Measurements from ENCODE around the gene KCNJ15. TPM values are rescaled to one million over a fixed set of nuclear protein-coding genes. Genes with fewer than 3 reads are reported as not detected.

KCNJ15 gene
- total RNA-seq, 6 experiments from 2014 or later = 0.33 to 1.2 (median 0.50) TPM

- no peak for DNase-seq
- Mint-ChIP-seq H3K27me3 (ENCODE audit: insufficient read depth) (no peaks in the 10 kb centered on the region), H3K36me3 (ENCODE audit: low read depth) (no peaks in the 10 kb centered on the region; the same call in 1 of the 2 replicates), H3K4me1 (ENCODE audit: low read depth) (peaks cover 59% of the 10 kb centered on the region), H3K9me3 (no peaks in the 10 kb centered on the region), H3K4me3 (no peak overlapping the region; the same call in 1 of the 2 replicates), H3K27ac (peak overlapping the region; percentile 93; the same call in 1 of the 2 replicates)
- TF ChIP-seq CTCF (IDR thresholded peaks at IDR 0.05) = no peak
Observed at GRCh38 chr21:38240129-38240528, 16.7 kb upstream of the KCNJ15 start.

- Mint-ChIP-seq H3K36me3 (ENCODE audit: low read depth) (peaks cover 4% of the 10 kb centered on the region; the same call in 1 of the 2 replicates), H3K27ac (peak overlapping the region; percentile 93), H3K4me1 (ENCODE audit: low read depth) (peaks cover 70% of the 10 kb centered on the region), H3K27me3 (ENCODE audit: insufficient read depth) (no peaks in the 10 kb centered on the region), H3K9me3 (no peaks in the 10 kb centered on the region), H3K4me3 (peak overlapping the region; percentile 59; the same call in 1 of the 2 replicates)
- no peak for DNase-seq
- TF ChIP-seq CTCF (IDR thresholded peaks at IDR 0.05) = no peak
Observed at GRCh38 chr21:38241029-38241740, 15.6 kb upstream of the KCNJ15 start.

GRCh38 chr21:38242061-38242460, 14.7 kb upstream of the KCNJ15 start:
- peaks cover 7% of the 10 kb centered on the region for H3K36me3 Mint-ChIP-seq (ENCODE audit: low read depth)
- H3K4me1 Mint-ChIP-seq (ENCODE audit: low read depth) = peaks cover 67% of the 10 kb centered on the region
- no peak for TF ChIP-seq CTCF (IDR thresholded peaks at IDR 0.05)
- peak overlapping the region; percentile 93 for H3K27ac Mint-ChIP-seq
- no peaks in the 10 kb centered on the region for H3K27me3 Mint-ChIP-seq (ENCODE audit: insufficient read depth)
- DNase-seq = no peak
- no peaks in the 10 kb centered on the region for H3K9me3 Mint-ChIP-seq
- peak overlapping the region; percentile 59; the same call in 1 of the 2 replicates for H3K4me3 Mint-ChIP-seq

- H3K27me3 Mint-ChIP-seq (ENCODE audit: insufficient read depth) = no peaks in the 10 kb centered on the region
- no peak overlapping the region; the same call in 1 of the 2 replicates for H3K4me3 Mint-ChIP-seq
- peaks cover 9% of the 10 kb centered on the region for H3K36me3 Mint-ChIP-seq (ENCODE audit: low read depth)
- H3K9me3 Mint-ChIP-seq = no peaks in the 10 kb centered on the region
- no peak for DNase-seq
- H3K4me1 Mint-ChIP-seq (ENCODE audit: low read depth) = peaks cover 60% of the 10 kb centered on the region
- TF ChIP-seq CTCF (IDR thresholded peaks at IDR 0.05) = no peak
- H3K27ac Mint-ChIP-seq = peak overlapping the region; percentile 93
Observed at GRCh38 chr21:38243732-38244406, 12.9 kb upstream of the KCNJ15 start.

GRCh38 chr21:38244407-38244787, 12.4 kb upstream of the KCNJ15 start:
- Mint-ChIP-seq H3K9me3 (no peaks in the 10 kb centered on the region), H3K27ac (peak overlapping the region; percentile 93), H3K4me1 (ENCODE audit: low read depth) (peaks cover 60% of the 10 kb centered on the region), H3K27me3 (ENCODE audit: insufficient read depth) (no peaks in the 10 kb centered on the region), H3K4me3 (peak overlapping the region; percentile 70; the same call in 1 of the 2 replicates), H3K36me3 (ENCODE audit: low read depth) (peaks cover 9% of the 10 kb centered on the region)
- peak; percentile 18 for DNase-seq
- no peak for TF ChIP-seq CTCF (IDR thresholded peaks at IDR 0.05)

Data from HFFc6 (cell line).